ENCODE measurements around the gene ULK1. TPM values are rescaled to one million over a fixed set of nuclear protein-coding genes. Genes with fewer than 3 reads are reported as not detected.

The ULK1 gene
- total and polyA plus RNA-seq, 2 of the 13 experiments (the other 11 are each of a cell fraction or from before 2014, with no cell fraction given), result 2.8 to 10.1 TPM

GRCh38 chr12:131894313-131894860 lies at the start of gene ULK1 (continued):
- TF ChIP-seq RORA (CRISPR knock-in tag; IDR thresholded peaks at IDR 0.05) (no peak), ADNP (CRISPR knock-in tag; IDR thresholded peaks at IDR 0.05) (no peak), WIZ (CRISPR knock-in tag; IDR thresholded peaks at IDR 0.05) (no peak), MAFG (CRISPR knock-in tag; IDR thresholded peaks at IDR 0.05) (no peak), NR1H2 (CRISPR knock-in tag; IDR thresholded peaks at IDR 0.05; ENCODE audit: borderline replicate concordance, low read depth) (no peak), ZNF34 (CRISPR knock-in tag; IDR thresholded peaks at IDR 0.05; ENCODE audit: borderline replicate concordance) (no peak), HNRNPLL (IDR thresholded peaks at IDR 0.05; ENCODE audit: low read depth, low read length, poor library complexity, severe bottlenecking) (peak; percentile 24), MYNN (CRISPR knock-in tag; IDR thresholded peaks at IDR 0.05; ENCODE audit: low read depth) (no peak), IKZF4 (CRISPR knock-in tag; IDR thresholded peaks at IDR 0.05; ENCODE audit: borderline replicate concordance, low read depth, not compliant biosample characterization) (no peak), ATF5 (CRISPR knock-in tag; IDR thresholded peaks at IDR 0.05; ENCODE audit: low read depth) (no peak), ZNF138 (CRISPR knock-in tag; IDR thresholded peaks at IDR 0.05; ENCODE audit: low read depth) (no peak), ZNF619 (CRISPR knock-in tag; IDR thresholded peaks at IDR 0.05) (no peak), HOXA7 (CRISPR knock-in tag; IDR thresholded peaks at IDR 0.05) (no peak), ELK4 (CRISPR knock-in tag; IDR thresholded peaks at IDR 0.05; ENCODE audit: borderline replicate concordance) (no peak), ZNF883 (CRISPR knock-in tag; IDR thresholded peaks at IDR 0.05; ENCODE audit: not compliant biosample characterization) (no peak), ELF3 (CRISPR knock-in tag; IDR thresholded peaks at IDR 0.05) (no peak), ZNF781 (CRISPR knock-in tag; IDR thresholded peaks at IDR 0.05; ENCODE audit: borderline replicate concordance, not compliant biosample characterization) (no peak), NR3C1 (CRISPR knock-in tag; IDR thresholded peaks at IDR 0.05) (no peak), ELF1 (CRISPR knock-in tag; IDR thresholded peaks at IDR 0.05) (no peak), YEATS4 (CRISPR knock-in tag; IDR thresholded peaks at IDR 0.05; ENCODE audit: borderline replicate concordance) (peak; percentile 40; the same call in 1 of the 2 replicates)
- TF ChIP-seq, protein P1, sequence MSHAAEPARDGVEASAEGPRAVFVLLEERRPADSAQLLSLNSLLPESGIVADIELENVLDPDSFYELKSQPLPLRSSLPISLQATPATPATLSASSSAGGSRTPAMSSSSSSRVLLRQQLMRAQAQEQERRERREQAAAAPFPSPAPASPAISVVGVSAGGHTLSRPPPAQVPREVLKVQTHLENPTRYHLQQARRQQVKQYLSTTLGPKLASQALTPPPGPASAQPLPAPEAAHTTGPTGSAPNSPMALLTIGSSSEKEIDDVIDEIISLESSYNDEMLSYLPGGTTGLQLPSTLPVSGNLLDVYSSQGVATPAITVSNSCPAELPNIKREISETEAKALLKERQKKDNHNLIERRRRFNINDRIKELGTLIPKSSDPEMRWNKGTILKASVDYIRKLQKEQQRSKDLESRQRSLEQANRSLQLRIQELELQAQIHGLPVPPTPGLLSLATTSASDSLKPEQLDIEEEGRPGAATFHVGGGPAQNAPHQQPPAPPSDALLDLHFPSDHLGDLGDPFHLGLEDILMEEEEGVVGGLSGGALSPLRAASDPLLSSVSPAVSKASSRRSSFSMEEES (CRISPR knock-in tag; IDR thresholded peaks at IDR 0.05), result no peak
- TF ChIP-seq, protein P2, sequence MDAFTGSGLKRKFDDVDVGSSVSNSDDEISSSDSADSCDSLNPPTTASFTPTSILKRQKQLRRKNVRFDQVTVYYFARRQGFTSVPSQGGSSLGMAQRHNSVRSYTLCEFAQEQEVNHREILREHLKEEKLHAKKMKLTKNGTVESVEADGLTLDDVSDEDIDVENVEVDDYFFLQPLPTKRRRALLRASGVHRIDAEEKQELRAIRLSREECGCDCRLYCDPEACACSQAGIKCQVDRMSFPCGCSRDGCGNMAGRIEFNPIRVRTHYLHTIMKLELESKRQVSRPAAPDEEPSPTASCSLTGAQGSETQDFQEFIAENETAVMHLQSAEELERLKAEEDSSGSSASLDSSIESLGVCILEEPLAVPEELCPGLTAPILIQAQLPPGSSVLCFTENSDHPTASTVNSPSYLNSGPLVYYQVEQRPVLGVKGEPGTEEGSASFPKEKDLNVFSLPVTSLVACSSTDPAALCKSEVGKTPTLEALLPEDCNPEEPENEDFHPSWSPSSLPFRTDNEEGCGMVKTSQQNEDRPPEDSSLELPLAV (CRISPR knock-in tag; conservative IDR thresholded peaks at IDR 0.05; ENCODE audit: low read depth), result no peak

Data from HepG2 (cell line).